HFFc6 (cell line): ENCODE data around the gene CALCOCO2. TPM values are rescaled to one million over a fixed set of nuclear protein-coding genes. Genes with fewer than 3 reads are reported as not detected.

Source experiments
- DNase-seq: peaks from one replicate; pipeline ENCODE4 v3.0.0-alpha.2; 2018
- H3K27ac Mint-ChIP-seq: 2 replicates; pipeline ENCODE4 v1.8.0; 2020; ENCODE audit warnings: mild to moderate bottlenecking, mixed read lengths
- H3K27me3 Mint-ChIP-seq: 2 replicates; pipeline ENCODE4 v1.8.0; 2021; ENCODE audit warnings: mild to moderate bottlenecking, moderate library complexity, mixed read lengths; ENCODE audit not compliant: insufficient read depth
- H3K36me3 Mint-ChIP-seq: 2 replicates; pipeline ENCODE4 v1.8.0; 2021; ENCODE audit warnings: low read depth, mixed read lengths
- H3K4me1 Mint-ChIP-seq: 2 replicates; pipeline ENCODE4 v1.8.0; 2020; ENCODE audit warnings: low read depth, mixed read lengths
- H3K4me3 Mint-ChIP-seq: 2 replicates; pipeline ENCODE4 v1.8.0; 2020; ENCODE audit warnings: mild to moderate bottlenecking, moderate library complexity, mixed read lengths
- H3K9me3 Mint-ChIP-seq: 2 replicates; pipeline ENCODE4 v1.8.0; 2020; ENCODE audit warnings: mild to moderate bottlenecking, mixed read lengths
- total RNA-seq, 6 experiments: library from RNA; stranded (reverse); fragmentation: NEBNext Ultra II Directional; extraction: Animal tissue kit (Norgen Biotek cat#: 25700); gene quantifications; 2 replicates in 1 of 6; 3 replicates in 5 of 6; pipeline ENCODE4 v1.2.3, GENCODE V29; 2021
- TF ChIP-seq, protein P1 (sequence below): fragments of 200-600 bp; sonication (generic); IDR thresholded peaks from 2 replicates; pipeline ENCODE4 v1.5.0; 2021; ENCODE audit warnings: antibody characterized with exemption, mild to moderate bottlenecking

The CALCOCO2 gene
- total RNA-seq, 6 experiments from 2014 or later: 71.5 to 91.1 (median 84.5) TPM

- Mint-ChIP-seq H3K9me3 (no peaks in the 10 kb centered on the region), H3K36me3 (peaks cover 38% of the 10 kb centered on the region), H3K27me3 (no peaks in the 10 kb centered on the region; the same call in 1 of the 2 replicates), H3K4me3 (peak within 1 kb of the TSS; percentile 96), H3K4me1 (peaks cover 39% of the 10 kb centered on the region), H3K27ac (peak within 1 kb of the TSS; percentile 99)
- TF ChIP-seq, protein P1, sequence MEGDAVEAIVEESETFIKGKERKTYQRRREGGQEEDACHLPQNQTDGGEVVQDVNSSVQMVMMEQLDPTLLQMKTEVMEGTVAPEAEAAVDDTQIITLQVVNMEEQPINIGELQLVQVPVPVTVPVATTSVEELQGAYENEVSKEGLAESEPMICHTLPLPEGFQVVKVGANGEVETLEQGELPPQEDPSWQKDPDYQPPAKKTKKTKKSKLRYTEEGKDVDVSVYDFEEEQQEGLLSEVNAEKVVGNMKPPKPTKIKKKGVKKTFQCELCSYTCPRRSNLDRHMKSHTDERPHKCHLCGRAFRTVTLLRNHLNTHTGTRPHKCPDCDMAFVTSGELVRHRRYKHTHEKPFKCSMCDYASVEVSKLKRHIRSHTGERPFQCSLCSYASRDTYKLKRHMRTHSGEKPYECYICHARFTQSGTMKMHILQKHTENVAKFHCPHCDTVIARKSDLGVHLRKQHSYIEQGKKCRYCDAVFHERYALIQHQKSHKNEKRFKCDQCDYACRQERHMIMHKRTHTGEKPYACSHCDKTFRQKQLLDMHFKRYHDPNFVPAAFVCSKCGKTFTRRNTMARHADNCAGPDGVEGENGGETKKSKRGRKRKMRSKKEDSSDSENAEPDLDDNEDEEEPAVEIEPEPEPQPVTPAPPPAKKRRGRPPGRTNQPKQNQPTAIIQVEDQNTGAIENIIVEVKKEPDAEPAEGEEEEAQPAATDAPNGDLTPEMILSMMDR: peak; percentile 46; the same call in 1 of the 2 replicates
- DNase-seq: peak; percentile 87
These were observed 77.4 kb downstream of the CALCOCO2 start, which contains the start of gene UBE2Z for GRCh38 chr17:48908047-48908843. UBE2Z (plus strand) TSS chr17:48908407; CDS start chr17:48908504, 97 bp downstream.

GRCh38 chr17:48908853-48909394 is 78.1 kb downstream of the CALCOCO2 start:
- H3K36me3 Mint-ChIP-seq: peaks cover 43% of the 10 kb centered on the region
- H3K4me1 Mint-ChIP-seq: peaks cover 46% of the 10 kb centered on the region
- TF ChIP-seq, protein P1: no peak

DNA sequence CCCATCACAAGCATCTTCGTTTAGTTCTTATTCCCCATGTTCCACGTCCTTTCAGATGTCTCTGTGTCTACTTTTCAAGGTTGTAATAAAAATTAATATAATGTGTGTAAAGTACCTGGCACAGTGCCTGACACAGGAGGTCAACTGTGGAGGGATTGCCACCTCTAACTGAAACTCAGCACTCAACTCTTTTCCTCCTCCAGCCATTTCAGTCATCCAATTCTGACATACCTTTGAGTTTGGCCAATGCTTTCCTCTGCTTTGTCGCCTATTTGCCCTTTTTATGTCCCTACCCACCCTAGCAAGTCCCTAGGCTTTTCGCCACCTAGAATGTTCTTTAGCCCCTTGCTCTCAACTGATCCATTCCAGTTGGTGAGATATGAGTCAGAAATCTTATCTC is 78.9 kb downstream of the CALCOCO2 start:
- Mint-ChIP-seq H3K9me3 (no peaks in the 10 kb centered on the region), H3K4me1 (peaks cover 54% of the 10 kb centered on the region), H3K36me3 (peaks cover 49% of the 10 kb centered on the region), H3K4me3 (peak overlapping the region; percentile 96), H3K27ac (peak overlapping the region; percentile 90), H3K27me3 (no peaks in the 10 kb centered on the region; the same call in 1 of the 2 replicates)
- DNase-seq: no peak
- TF ChIP-seq, protein P1: no peak

More at GRCh38 chr17:48908853-48909394, 78.1 kb downstream of the CALCOCO2 start:
- H3K4me3 Mint-ChIP-seq: peak overlapping the region; percentile 96
- peak; percentile 65 for DNase-seq
- H3K27me3 Mint-ChIP-seq: no peaks in the 10 kb centered on the region; the same call in 1 of the 2 replicates
- H3K27ac Mint-ChIP-seq: peak overlapping the region; percentile 90
- no peaks in the 10 kb centered on the region for H3K9me3 Mint-ChIP-seq

- Mint-ChIP-seq H3K4me3 (peak overlapping the region; percentile 96), H3K36me3 (peaks cover 51% of the 10 kb centered on the region), H3K27me3 (no peaks in the 10 kb centered on the region; the same call in 1 of the 2 replicates), H3K27ac (peak overlapping the region; percentile 90), H3K4me1 (peaks cover 60% of the 10 kb centered on the region), H3K9me3 (no peaks in the 10 kb centered on the region)
- TF ChIP-seq, protein P1: no peak
- no peak for DNase-seq
These were observed 79.5 kb downstream of the CALCOCO2 start for GRCh38 chr17:48910370-48910769.

DNA sequence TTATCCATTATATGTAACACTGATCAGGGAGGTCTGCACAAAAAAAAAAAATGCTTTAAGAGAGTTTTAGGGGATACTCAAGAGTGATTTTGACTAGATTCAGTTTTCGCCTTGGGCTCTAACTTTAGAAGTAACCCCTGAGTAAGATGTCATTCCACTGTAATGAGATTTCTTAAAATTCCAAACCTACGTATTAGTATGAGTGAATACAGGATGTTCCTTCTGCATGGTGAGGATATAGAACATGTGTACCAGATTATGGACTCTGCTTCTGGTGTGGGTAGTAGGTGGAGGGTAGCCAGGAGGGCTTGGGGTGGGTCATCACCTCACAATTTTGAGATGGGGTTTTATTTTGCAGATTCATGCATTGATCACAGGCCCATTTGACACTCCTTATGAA is 81.6 kb downstream of the CALCOCO2 start:
- Mint-ChIP-seq H3K9me3 (no peaks in the 10 kb centered on the region), H3K36me3 (peaks cover 59% of the 10 kb centered on the region), H3K27me3 (no peaks in the 10 kb centered on the region; the same call in 1 of the 2 replicates), H3K4me3 (peak overlapping the region; percentile 96), H3K27ac (peak overlapping the region; percentile 90), H3K4me1 (peaks cover 69% of the 10 kb centered on the region)
- no peak for DNase-seq
- TF ChIP-seq, protein P1: no peak

Other genes starting within 250 kb of the CALCOCO2 start
- not detected for gene HOXB3, start 240.8 kb upstream of the CALCOCO2 start, total RNA-seq
- gene HOXB5, start 237.3 kb upstream of the CALCOCO2 start, total RNA-seq: not detected
- not detected for gene HOXB6, start 226.0 kb upstream of the CALCOCO2 start, total RNA-seq
- not detected for gene HOXB7, start 220.0 kb upstream of the CALCOCO2 start, total RNA-seq
- gene HOXB8, start 215.7 kb upstream of the CALCOCO2 start, total RNA-seq: not detected
- not detected for gene HOXB9, start 204.7 kb upstream of the CALCOCO2 start, total RNA-seq
- not detected for gene PRAC1, start 108.5 kb upstream of the CALCOCO2 start, total RNA-seq
- gene PRAC2, start 107.8 kb upstream of the CALCOCO2 start, total RNA-seq: not detected
- not detected for gene HOXB13, start 102.3 kb upstream of the CALCOCO2 start, total RNA-seq
- gene TTLL6, start 13.8 kb upstream of the CALCOCO2 start, total RNA-seq: not detected
- gene ATP5MC1, start 61.8 kb downstream of the CALCOCO2 start, total RNA-seq: 100 to 1,000 TPM; 125 to 158 (median 145) TPM
- 100 to 1,000 TPM; 117 to 135 (median 125) TPM for gene UBE2Z, start 77.4 kb downstream of the CALCOCO2 start, total RNA-seq
- gene SNF8, start 113.8 kb downstream of the CALCOCO2 start, total RNA-seq: 100 to 1,000 TPM; 131 to 176 (median 157) TPM
- gene GIP, start 137.6 kb downstream of the CALCOCO2 start, total RNA-seq: under 1 TPM in 4 of 6 experiments, not detected in 2; 0.31 to 0.60 (median 0.35) TPM
- 10 to 100 TPM; 26.5 to 65.4 (median 60.0) TPM for gene IGF2BP1, start 166.3 kb downstream of the CALCOCO2 start, total RNA-seq